GM18502 (cell line): ENCODE measurements around the gene TMEM53.

ENCODE experiments used
- ATAC-seq: cut with Tn5 transposase; IDR thresholded peaks from one replicate; pipeline ENCODE4 v1.9.1; 2021; ENCODE audit warnings: mild to moderate bottlenecking; ENCODE audit not compliant: unreplicated experiment, poor library complexity

TMEM53 gene

DNA sequence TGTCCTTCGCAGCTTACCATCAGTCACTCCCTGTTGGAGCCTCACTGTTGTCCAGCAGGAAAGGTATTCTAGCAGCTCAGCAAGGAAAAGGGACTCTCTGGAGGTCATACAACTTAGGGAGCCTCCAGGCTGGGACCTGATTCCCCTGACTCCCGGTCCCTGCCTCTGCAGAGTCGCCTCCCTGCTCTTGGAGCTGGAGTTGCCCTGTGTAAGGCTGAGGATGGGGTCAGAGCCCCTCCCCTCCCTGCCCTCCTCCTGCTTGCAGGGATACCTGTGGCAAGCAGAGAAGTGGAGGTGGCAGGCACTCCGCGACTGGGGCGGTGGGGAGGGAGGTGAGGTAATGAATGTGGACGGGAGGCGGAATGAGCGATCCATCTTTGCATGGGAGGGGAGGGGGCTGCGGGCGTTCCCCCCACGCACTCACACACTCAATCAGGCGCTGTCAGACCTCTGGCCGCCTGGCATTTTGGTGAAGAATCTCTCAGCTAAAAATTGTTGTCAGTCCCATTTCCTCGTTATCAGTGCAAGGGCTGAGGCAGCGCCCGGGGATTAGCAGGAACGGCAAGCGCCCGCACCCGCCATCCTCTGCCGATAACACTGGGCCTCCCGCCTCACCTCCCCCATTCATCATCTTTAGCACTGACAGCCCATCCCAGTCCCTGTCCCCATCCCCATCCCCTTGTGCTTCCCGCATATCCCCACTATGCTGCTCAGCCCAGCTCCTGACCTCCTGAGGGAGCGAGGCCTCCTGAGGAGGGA, 64.3 kb downstream of the TMEM53 start:
- ATAC-seq: no peak

- no peak for ATAC-seq
These were observed 64.9 kb downstream of the TMEM53 start for GRCh38 chr1:44609412-44609767.

DNA sequence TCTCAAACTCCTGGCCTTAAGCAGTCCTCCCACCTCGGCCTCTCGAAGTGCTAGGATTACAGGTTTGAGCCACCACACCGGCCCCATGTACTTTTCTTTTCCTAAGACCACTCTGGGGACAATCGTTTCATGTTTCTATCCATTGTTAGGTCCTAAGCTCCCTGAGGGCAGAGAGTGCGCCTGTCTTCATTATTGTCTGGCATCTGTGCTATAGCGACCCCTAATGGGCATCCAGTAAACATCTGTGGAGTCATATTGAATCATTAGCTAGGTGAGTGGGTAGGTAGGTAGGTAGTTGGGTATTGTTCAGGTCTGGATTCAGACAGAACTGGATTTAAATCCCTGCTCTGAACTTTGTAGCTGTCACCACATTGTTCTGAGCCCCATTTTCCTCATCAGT, 66.1 kb downstream of the TMEM53 start:
- ATAC-seq: no peak

DNA sequence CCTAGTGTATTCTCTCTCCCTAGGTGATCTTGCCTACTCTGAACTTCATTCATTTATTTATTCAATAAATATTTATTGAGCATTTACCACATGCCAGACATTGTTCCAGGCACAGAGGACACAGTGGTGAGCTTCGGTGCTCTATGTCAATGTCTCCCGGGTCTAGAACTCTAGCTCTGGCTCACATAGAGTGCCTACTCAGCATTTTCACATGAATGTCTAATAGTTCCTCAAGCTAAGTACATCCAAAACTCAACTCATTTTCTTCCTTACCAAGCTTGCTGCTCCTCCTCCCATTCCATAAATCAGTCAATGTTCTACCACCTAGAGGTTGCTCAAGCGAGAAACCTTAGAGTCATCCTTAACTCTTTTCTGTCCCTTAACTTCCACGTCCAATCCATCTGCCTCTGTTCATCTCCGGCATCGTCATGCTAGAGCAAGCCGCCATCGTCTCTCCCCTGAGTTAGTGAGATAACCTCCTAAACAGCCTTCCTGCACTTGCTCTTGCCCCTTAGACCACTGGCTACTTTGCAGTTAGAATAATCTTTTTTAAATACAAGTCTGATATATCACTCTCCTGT, 67.5 kb downstream of the TMEM53 start:
- no peak for ATAC-seq

DNA sequence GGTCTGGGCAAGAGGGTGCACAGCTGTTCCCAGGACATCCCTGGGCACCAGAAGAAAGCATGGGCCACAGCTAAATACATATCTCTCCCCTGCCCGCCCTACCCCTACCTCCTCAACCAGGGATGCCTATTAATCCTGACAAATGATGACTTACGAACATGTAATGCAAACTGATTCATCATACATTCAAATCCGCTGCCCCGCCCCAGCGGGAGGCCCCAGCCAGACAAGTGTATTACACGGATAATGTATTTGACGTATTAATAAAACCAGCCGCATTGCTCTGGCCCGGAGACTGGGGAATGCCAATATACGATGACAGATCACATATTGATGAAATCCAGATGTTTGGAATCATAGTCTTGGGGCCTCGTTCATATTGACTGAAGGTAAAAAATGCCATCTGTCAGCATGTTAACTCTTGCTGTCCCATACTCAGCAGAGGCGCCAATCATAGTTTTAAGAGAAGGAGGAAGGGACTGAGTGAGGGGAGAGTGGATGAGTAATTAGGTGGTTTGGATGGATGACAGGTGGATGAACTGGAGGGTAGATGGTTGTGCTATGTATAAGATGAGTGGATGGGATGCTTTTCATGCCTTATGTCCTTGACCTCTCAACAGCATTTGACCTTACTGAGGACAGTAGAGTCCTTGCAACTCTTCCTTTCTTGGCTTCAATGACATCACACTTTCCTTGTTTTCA, 68.2 kb downstream of the TMEM53 start:
- no peak for ATAC-seq

- ATAC-seq: no peak
These were observed 69.9 kb downstream of the TMEM53 start for GRCh38 chr1:44604157-44604955.

DNA sequence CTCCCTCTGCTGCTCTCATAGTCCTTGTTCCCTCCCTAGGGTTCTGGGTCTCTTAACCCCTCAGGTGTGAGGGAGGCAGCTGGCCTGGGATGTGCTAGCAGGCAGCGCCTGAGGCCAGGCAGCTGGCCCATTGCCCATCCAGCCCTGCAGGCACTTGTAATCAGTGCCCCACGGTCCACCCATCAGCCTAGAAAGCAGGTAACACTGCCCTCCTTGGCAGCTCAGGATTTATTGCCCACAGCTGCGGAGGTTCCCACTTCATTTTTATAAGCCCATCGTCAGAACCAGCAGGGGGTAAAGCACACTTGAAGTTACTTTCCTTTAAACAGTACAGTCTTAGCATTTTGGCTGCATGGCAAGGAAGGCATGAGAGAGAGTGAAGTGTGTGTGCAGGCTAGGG, 70.6 kb downstream of the TMEM53 start:
- no peak for ATAC-seq
